ENCODE results near the gene ZNF491. TPM values are rescaled to one million over a fixed set of nuclear protein-coding genes. Genes with fewer than 3 reads are reported as not detected.

Gene ZNF491
- total and polyA plus RNA-seq, 9 of the 15 experiments (the other 6 are each of a cell fraction or from before 2014, with no cell fraction given): 0.19 to 0.95 (median 0.39) TPM; not detected in 1

- TF ChIP-seq ZNF407 (IDR thresholded peaks at IDR 0.05; ENCODE audit: low read depth) (no peak), ZNF518B (CRISPR knock-in tag; IDR thresholded peaks at IDR 0.05) (no peak), BCLAF1 (IDR thresholded peaks at IDR 0.05; ENCODE audit: borderline replicate concordance in 1 of 2, control insufficient read depth in 1 of 2, low read depth in 2 of 2, low read length in 1 of 2) (no peak), KAT2B (IDR thresholded peaks at IDR 0.05; ENCODE audit: low read depth, low read length) (no peak), HINFP (tag; conservative IDR thresholded peaks at IDR 0.05; ENCODE audit: low read depth) (no peak), FOXA1 (IDR thresholded peaks at IDR 0.05; ENCODE audit: borderline replicate concordance) (no peak), BRCA1 (IDR thresholded peaks at IDR 0.05) (no peak), BRCA1 (CRISPR knock-in tag; IDR thresholded peaks at IDR 0.05) (no peak), HMGN3 (IDR thresholded peaks at IDR 0.05; ENCODE audit: borderline replicate concordance, extremely low read depth, insufficient read length, low read depth, low read length) (peak; percentile 38)
Measured at GRCh38 chr19:11814029-11814699, 15.8 kb downstream of the ZNF491 start, which contains the start of gene ZNF440 (continued).

Data from K562 (cell line).